ENCODE data around the gene CD72.
"Not testable (repeated sequence)": the region's sequence is repeated elsewhere in the genome, so short reads cannot be mapped to it uniquely, and the experiment has no call there.

Gene CD72

DNA sequence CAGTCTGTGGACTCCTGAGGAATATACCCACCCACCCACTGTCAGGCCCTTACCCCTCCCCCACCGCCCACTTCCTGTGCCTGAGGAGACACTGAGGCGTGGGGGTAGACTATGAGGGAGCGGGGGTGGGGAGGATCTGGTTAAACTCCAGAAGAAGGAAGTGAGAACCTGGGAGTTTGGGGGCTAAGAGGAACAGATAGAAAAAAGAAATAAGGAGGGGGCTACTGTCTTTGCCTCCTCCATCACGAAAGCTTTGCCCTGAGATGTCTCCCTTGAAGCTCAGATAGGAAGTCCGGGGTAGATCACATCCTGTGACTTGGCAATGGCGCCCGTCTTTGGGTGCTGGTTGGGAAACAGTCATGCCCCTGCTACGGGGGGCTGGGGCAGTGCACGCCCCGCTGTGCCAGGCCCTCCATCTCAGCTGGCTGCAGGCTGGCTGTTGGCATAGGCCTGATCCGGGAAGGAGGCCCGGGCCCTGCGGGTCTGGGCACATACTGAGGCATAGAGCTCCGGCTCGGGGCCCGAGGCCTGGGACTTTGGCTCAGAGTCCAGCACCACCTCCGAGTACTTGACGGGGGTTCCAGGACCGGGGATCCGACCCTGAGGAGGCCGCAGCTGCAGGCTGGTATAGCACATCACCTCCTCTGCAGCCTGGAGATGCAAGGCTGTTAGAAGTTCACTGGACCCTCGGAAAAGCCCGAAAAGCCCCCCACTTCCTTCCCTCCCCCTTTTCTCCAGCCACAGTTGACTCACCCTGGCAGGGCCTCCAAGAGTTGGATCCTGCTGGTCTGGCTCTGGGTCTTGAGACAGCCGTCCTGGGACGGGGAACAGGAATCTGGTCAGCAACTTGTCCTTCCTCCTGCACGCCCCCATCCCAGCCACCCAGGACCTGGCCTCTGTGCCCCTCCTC, 31.5 kb upstream of the CD72 start:
- H3K4me1 ChIP-seq (ENCODE audit: control insufficient read depth, insufficient read depth, low read length, poor library complexity, severe bottlenecking) = peaks cover 48% of the 10 kb centered on the region

DNA sequence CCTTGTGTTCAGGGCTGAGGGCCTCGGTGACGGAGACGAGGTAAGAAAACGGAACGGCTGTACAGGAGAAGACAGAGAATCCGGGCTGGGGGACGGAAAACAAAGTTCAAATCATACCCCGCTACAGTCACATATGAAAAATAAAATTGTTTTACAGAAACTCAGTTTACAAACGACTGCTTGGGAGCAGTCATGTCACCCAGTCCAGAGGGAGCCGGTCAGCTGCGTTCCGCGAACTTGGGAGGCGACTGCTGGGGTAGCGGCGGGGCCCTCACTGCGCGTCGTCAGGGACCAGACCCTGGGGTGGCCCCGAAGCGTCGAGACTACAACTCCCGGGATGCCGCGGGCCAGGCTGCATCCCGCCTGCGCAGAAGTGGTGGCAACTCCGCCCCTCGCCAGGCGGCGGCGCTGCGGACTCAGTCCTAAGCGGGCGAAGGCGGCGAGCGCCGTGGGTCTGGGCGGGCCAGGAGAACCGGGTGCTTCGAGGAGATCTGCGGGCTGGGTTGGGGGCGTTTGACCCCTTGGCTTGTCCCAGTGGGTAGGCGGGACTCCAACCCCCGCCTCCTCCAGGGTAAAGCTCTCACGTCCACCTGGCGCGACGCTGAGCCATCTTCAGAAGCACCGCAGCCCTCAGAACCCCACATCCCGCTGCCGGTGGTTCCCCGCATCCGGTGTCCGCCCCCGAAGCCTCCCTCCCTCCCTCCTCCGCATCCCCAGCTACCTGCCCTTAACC, 28.5 kb upstream of the CD72 start:
- no peaks in the 10 kb centered on the region for H3K36me3 ChIP-seq (ENCODE audit: control insufficient read depth, insufficient read depth, low read length)
- H3K9me3 ChIP-seq (ENCODE audit: control insufficient read depth, low read length) = no peaks in the 10 kb centered on the region
- no peaks in the 10 kb centered on the region for H3K27me3 ChIP-seq (replicated peaks; ENCODE audit: control insufficient read depth, insufficient read depth, low read length, poor library complexity, severe bottlenecking)
- peak overlapping the region; percentile 65 for H3K4me3 ChIP-seq (ENCODE audit: insufficient read depth, low read depth, low read length, poor library complexity, severe bottlenecking)
- peak overlapping the region; percentile 86 for H3K27ac ChIP-seq (ENCODE audit: insufficient read depth, low read length, poor library complexity, severe bottlenecking)
- peaks cover 45% of the 10 kb centered on the region for H3K4me1 ChIP-seq (ENCODE audit: control insufficient read depth, insufficient read depth, low read length, poor library complexity, severe bottlenecking)
- peak; percentile 84 to 87 (median 85) for DNase-seq

More for the DNA sequence above, 31.5 kb upstream of the CD72 start:
- Histone ChIP-seq H3K27ac (ENCODE audit: insufficient read depth, low read length, poor library complexity, severe bottlenecking) (peak overlapping the region; percentile 79), H3K36me3 (ENCODE audit: control insufficient read depth, insufficient read depth, low read length) (no peaks in the 10 kb centered on the region), H3K27me3 (replicated peaks; ENCODE audit: control insufficient read depth, insufficient read depth, low read length, poor library complexity, severe bottlenecking) (no peaks in the 10 kb centered on the region), H3K9me3 (ENCODE audit: control insufficient read depth, low read length) (no peaks in the 10 kb centered on the region), H3K4me3 (ENCODE audit: insufficient read depth, low read depth, low read length, poor library complexity, severe bottlenecking) (peak overlapping the region; percentile 73)
- no peak for DNase-seq

DNA sequence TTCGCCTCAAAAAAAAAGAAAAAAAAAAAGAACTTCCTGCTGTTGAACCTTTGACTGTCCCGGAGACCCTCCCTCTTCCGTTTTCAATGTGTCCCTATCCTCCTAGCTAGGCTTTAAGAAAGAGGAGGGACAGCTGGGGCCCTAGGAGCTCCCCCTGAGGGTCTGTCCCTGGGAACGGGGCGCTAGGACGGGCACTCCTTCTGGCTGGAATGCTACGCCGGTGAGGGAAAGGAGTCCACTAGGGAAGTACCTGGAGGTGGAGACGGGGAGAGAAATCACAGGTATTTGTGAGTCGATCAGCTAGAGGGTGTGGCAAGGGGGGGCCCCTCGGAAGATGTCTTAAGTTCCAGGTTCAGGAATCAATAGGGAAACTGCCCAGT, 27.9 kb upstream of the CD72 start:
- DNase-seq = no peak
- Histone ChIP-seq H3K27me3 (replicated peaks; ENCODE audit: control insufficient read depth, insufficient read depth, low read length, poor library complexity, severe bottlenecking) (no peaks in the 10 kb centered on the region), H3K4me3 (ENCODE audit: insufficient read depth, low read depth, low read length, poor library complexity, severe bottlenecking) (peak overlapping the region; percentile 65), H3K27ac (ENCODE audit: insufficient read depth, low read length, poor library complexity, severe bottlenecking) (peak overlapping the region; percentile 86), H3K4me1 (ENCODE audit: control insufficient read depth, insufficient read depth, low read length, poor library complexity, severe bottlenecking) (peaks cover 39% of the 10 kb centered on the region), H3K9me3 (ENCODE audit: control insufficient read depth, low read length) (no peaks in the 10 kb centered on the region), H3K36me3 (ENCODE audit: control insufficient read depth, insufficient read depth, low read length) (no peaks in the 10 kb centered on the region)

DNA sequence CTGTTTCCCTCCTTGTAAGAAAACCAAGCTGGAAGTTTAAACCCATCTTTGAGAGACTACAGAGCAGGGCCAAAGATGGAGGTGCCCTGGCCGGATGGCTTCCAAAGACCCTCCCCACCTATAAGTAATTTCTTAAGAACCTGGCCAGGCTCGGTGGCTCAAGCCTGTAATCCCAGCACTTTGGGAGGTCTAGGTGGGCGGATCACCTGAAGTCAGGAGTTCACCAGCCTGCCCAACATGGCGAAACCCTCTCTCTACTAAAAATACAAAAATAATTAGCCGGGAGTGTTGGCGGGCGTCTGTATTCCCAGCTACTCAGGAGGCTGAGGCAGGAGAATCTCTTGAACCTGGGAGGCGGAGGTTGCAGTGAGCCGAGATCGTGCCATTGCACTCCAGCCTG, 27.5 kb upstream of the CD72 start:
- Histone ChIP-seq H3K4me3 (ENCODE audit: insufficient read depth, low read depth, low read length, poor library complexity, severe bottlenecking) (peak overlapping the region; percentile 65), H3K4me1 (ENCODE audit: control insufficient read depth, insufficient read depth, low read length, poor library complexity, severe bottlenecking) (peaks cover 35% of the 10 kb centered on the region), H3K27ac (ENCODE audit: insufficient read depth, low read length, poor library complexity, severe bottlenecking) (peak overlapping the region; percentile 86)
- H3K9me3 ChIP-seq (ENCODE audit: control insufficient read depth, low read length); H3K27me3 ChIP-seq (replicated peaks; ENCODE audit: control insufficient read depth, insufficient read depth, low read length, poor library complexity, severe bottlenecking); DNase-seq; H3K36me3 ChIP-seq (ENCODE audit: control insufficient read depth, insufficient read depth, low read length): not testable (repeated sequence)

DNA sequence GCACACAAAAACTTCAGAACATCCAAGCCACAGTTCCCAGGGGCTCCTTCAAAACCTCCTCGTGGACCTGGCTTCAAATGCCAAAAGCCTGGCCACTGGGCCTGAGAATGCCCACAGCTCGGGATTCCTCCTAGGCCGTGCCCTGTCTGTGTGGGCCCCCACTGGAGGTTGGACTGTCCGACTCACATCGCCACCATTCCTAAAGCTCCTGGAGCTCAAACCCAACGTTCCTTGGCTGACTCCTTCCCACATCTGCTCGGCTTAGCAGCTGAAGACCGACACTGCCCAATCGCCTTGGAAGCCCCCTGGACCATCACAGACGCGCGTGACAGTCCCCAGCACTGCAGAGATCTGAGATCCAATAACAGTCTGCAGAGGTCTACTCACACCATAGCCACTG, 24.8 kb upstream of the CD72 start:
- H3K27ac ChIP-seq (ENCODE audit: insufficient read depth, low read length, poor library complexity, severe bottlenecking) = no peak overlapping the region
- H3K36me3 ChIP-seq (ENCODE audit: control insufficient read depth, insufficient read depth, low read length) = no peaks in the 10 kb centered on the region
- H3K4me1 ChIP-seq (ENCODE audit: control insufficient read depth, insufficient read depth, low read length, poor library complexity, severe bottlenecking) = peaks cover 29% of the 10 kb centered on the region

DNA sequence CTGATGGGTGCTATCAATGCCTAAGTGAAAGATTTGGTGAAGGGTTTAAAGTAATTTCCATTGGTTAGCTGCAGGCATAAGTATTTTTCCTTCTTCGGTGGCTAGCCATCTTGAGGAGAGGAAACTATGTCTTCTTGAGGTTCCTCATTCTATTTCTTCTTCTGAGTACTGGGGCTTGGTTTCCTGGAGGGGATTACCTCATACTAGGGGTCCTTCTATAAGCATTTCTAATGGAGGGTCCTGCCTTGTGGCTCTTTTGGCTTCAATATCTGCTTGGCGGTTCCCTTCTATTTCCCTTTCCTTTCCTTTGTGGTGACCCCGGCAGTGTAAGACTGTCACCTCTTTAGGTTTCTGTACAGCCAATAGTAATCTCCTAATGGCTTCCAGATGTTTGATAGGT, 23.3 kb upstream of the CD72 start:
- not testable (repeated sequence) for H3K9me3 ChIP-seq (ENCODE audit: control insufficient read depth, low read length); H3K27me3 ChIP-seq (replicated peaks; ENCODE audit: control insufficient read depth, insufficient read depth, low read length, poor library complexity, severe bottlenecking); H3K36me3 ChIP-seq (ENCODE audit: control insufficient read depth, insufficient read depth, low read length); H3K27ac ChIP-seq (ENCODE audit: insufficient read depth, low read length, poor library complexity, severe bottlenecking); DNase-seq; H3K4me3 ChIP-seq (ENCODE audit: insufficient read depth, low read depth, low read length, poor library complexity, severe bottlenecking)
- peaks cover 18% of the 10 kb centered on the region for H3K4me1 ChIP-seq (ENCODE audit: control insufficient read depth, insufficient read depth, low read length, poor library complexity, severe bottlenecking)

More for the DNA sequence above, 24.8 kb upstream of the CD72 start:
- no peak overlapping the region for H3K4me3 ChIP-seq (ENCODE audit: insufficient read depth, low read depth, low read length, poor library complexity, severe bottlenecking)
- no peaks in the 10 kb centered on the region for H3K27me3 ChIP-seq (replicated peaks; ENCODE audit: control insufficient read depth, insufficient read depth, low read length, poor library complexity, severe bottlenecking)
- no peaks in the 10 kb centered on the region for H3K9me3 ChIP-seq (ENCODE audit: control insufficient read depth, low read length)
- DNase-seq = no peak

DNA sequence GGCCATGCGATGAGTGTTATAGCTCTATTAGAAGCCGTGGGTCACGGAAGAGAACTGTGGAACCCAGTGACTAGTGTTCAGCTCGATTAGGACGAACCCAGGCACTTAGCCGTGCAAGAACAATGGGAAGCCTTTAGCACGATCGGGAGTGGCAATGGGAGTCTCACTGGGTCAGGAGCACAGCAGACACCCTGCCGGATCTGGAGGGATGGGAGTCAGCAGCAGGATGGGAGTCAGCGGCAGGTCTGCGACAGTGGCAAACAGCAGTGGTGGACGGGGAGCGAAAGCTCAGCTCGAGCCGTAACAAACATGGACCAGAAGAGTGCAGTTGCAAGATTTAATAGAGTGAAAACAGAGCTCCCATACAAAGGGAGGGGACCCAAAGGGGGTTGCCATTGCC, 22.2 kb upstream of the CD72 start:
- H3K4me3 ChIP-seq (ENCODE audit: insufficient read depth, low read depth, low read length, poor library complexity, severe bottlenecking); H3K27ac ChIP-seq (ENCODE audit: insufficient read depth, low read length, poor library complexity, severe bottlenecking); H3K36me3 ChIP-seq (ENCODE audit: control insufficient read depth, insufficient read depth, low read length); H3K9me3 ChIP-seq (ENCODE audit: control insufficient read depth, low read length); H3K4me1 ChIP-seq (ENCODE audit: control insufficient read depth, insufficient read depth, low read length, poor library complexity, severe bottlenecking); H3K27me3 ChIP-seq (replicated peaks; ENCODE audit: control insufficient read depth, insufficient read depth, low read length, poor library complexity, severe bottlenecking); DNase-seq: not testable (repeated sequence)

DNA sequence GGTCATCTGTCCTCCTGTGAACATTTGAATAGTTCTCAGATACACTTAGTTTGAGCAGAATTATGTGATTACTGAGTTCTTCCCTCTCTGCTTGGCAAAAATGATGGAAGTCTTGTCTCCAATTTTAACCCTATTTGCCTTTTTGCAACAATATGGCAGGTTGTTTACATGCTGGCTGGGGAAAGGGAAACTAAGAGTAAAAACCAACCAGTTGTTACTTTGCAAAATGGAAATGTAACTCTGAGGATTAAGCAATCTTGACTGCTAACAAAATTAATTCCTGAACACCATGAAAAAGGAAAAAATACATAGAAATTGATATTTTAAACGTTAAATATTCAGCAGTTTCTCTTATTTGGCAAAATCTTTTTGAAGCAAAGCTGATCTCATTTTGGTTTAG, 21.4 kb upstream of the CD72 start:
- Histone ChIP-seq H3K4me3 (ENCODE audit: insufficient read depth, low read depth, low read length, poor library complexity, severe bottlenecking) (no peak overlapping the region), H3K27me3 (replicated peaks; ENCODE audit: control insufficient read depth, insufficient read depth, low read length, poor library complexity, severe bottlenecking) (no peaks in the 10 kb centered on the region), H3K36me3 (ENCODE audit: control insufficient read depth, insufficient read depth, low read length) (no peaks in the 10 kb centered on the region), H3K27ac (ENCODE audit: insufficient read depth, low read length, poor library complexity, severe bottlenecking) (no peak overlapping the region), H3K4me1 (ENCODE audit: control insufficient read depth, insufficient read depth, low read length, poor library complexity, severe bottlenecking) (peaks cover 9% of the 10 kb centered on the region), H3K9me3 (ENCODE audit: control insufficient read depth, low read length) (no peaks in the 10 kb centered on the region)
- DNase-seq = no peak

DNA sequence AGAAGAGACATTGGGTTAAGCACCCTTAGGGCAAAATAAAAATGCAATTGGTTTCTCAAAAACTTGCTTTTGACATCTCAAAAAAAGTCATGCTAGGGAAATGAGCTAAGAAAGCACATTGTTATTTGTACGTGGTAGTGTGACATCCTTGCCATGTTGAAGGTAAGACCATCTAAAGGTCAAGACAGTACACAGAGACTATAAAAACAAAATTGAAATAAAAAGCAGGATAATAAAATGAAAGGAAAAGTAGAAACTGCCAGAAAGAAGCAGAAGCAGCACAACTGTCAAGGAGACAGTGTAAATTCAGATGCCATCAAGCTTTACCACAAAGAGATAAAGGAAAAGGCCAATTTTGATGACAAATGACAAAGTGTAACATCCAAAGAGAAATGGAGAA, 21.0 kb upstream of the CD72 start:
- H3K4me3 ChIP-seq (ENCODE audit: insufficient read depth, low read depth, low read length, poor library complexity, severe bottlenecking); H3K27me3 ChIP-seq (replicated peaks; ENCODE audit: control insufficient read depth, insufficient read depth, low read length, poor library complexity, severe bottlenecking); H3K36me3 ChIP-seq (ENCODE audit: control insufficient read depth, insufficient read depth, low read length); H3K27ac ChIP-seq (ENCODE audit: insufficient read depth, low read length, poor library complexity, severe bottlenecking); H3K4me1 ChIP-seq (ENCODE audit: control insufficient read depth, insufficient read depth, low read length, poor library complexity, severe bottlenecking); H3K9me3 ChIP-seq (ENCODE audit: control insufficient read depth, low read length); DNase-seq: not testable (repeated sequence)

DNA sequence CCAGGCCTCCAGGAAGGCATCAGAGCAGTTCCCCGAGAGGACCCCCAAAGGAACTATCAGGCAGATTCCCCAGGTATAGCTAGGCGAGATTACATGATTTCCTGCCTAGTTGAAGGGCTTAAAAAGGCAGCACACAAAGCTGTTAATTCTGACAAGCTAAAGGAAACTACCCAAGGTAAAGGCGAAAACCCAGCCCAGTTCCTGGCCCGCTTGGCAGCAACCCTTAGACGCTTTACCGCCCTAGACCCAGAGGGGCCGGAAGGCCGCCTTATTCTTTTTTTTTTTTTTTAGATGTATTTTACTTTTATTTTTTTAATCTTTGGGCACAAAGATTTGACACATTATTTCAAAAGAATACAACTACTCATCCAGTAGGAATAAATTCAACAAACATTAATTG, 20.5 kb upstream of the CD72 start:
- not testable (repeated sequence) for H3K4me1 ChIP-seq (ENCODE audit: control insufficient read depth, insufficient read depth, low read length, poor library complexity, severe bottlenecking); H3K9me3 ChIP-seq (ENCODE audit: control insufficient read depth, low read length); H3K27ac ChIP-seq (ENCODE audit: insufficient read depth, low read length, poor library complexity, severe bottlenecking); H3K36me3 ChIP-seq (ENCODE audit: control insufficient read depth, insufficient read depth, low read length); H3K27me3 ChIP-seq (replicated peaks; ENCODE audit: control insufficient read depth, insufficient read depth, low read length, poor library complexity, severe bottlenecking); DNase-seq; H3K4me3 ChIP-seq (ENCODE audit: insufficient read depth, low read depth, low read length, poor library complexity, severe bottlenecking)

Measured in effector memory CD4-positive, alpha-beta T cell (primary cell).